ENCODE measurements around the gene PAX9. TPM values are rescaled to one million over a fixed set of nuclear protein-coding genes. Genes with fewer than 3 reads are reported as not detected.

Gene PAX9
- total and polyA plus RNA-seq, 8 donors = 0.35 to 1.4 (median 0.51) TPM

DNA sequence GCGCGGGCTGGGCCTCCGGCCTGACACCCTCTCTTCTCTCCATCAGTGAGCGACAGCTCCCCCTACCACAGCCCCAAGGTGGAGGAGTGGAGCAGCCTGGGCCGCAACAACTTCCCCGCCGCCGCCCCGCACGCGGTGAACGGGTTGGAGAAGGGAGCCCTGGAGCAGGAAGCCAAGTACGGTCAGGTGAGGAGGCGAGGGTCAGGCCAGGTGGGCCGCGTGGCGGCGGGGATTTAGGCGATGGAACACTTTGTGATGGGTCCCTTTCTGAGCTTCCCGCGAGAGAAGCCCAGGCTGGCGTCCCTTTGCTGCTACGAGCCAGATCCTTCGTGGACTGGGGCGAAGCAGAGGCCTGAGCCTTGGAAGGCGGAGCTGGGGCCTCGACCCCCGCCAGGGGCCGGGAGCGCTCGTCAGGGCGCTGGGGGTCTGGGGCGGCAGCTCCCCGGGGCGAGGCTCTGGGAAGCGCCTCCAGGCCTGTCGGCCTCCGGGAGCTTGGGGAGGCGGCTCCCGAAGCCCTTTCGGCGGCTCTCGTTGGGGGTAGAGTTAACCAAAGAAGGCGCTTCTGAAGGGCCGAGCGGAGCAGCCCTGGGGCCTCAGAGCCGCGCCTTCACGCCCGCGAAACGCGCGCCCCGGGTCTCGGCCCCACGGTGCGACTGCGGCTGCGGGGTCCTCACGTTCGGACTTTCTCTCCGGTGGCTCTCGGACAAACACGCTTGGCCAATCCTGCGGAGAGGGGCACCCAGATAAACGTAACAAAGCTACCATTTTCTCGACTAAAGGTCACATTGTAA, 5.0 kb downstream of the PAX9 start:
- Histone ChIP-seq H3K4me3 (no peak overlapping the region), H3K27me3 (peaks cover 84 to 99% of the 10 kb centered on the region in 2 donors), H3K4me1 (peaks cover 15 to 29% of the 10 kb centered on the region in 2 donors), H3K36me3 (no peaks in the 10 kb centered on the region), H3K27ac (no peak overlapping the region), H3K9me3 (no peaks in the 10 kb centered on the region)
- no peak for TF ChIP-seq CTCF (IDR thresholded peaks at IDR 0.05)
- DNase-seq (peak in 1 of 4 donors; percentile 72), ATAC-seq (no peak)
- intact Hi-C loops (cut with DNase I) = no loop called here

DNA sequence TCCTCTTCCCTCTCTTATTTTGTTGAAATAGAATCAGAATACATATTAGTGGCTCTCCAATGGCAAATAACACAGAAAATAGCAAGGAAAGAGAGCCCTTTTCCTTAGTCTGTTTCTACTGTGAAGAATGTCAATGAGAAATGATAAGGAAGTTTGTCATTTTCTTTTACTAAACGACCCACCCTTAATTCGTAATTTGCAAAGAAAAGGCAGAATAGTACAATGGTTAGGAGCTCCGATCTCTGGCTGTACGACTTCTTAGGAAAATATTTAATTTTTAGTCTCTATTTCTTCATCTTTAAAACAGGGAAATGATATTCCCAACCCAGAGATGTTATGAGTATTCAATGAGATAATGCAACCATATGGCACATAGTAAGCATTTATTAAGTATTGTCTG, 6.0 kb downstream of the PAX9 start:
- Histone ChIP-seq H3K27ac (no peak overlapping the region), H3K36me3 (no peaks in the 10 kb centered on the region), H3K27me3 (peaks cover 74 to 98% of the 10 kb centered on the region in 2 donors), H3K4me1 (peaks cover 7 to 20% of the 10 kb centered on the region in 2 donors), H3K4me3 (no peak overlapping the region), H3K9me3 (no peaks in the 10 kb centered on the region)
- DNase-seq = no peak
- ATAC-seq = no peak
- no peak for TF ChIP-seq CTCF (IDR thresholded peaks at IDR 0.05)
- intact Hi-C loops (cut with DNase I) = no loop called here

DNA sequence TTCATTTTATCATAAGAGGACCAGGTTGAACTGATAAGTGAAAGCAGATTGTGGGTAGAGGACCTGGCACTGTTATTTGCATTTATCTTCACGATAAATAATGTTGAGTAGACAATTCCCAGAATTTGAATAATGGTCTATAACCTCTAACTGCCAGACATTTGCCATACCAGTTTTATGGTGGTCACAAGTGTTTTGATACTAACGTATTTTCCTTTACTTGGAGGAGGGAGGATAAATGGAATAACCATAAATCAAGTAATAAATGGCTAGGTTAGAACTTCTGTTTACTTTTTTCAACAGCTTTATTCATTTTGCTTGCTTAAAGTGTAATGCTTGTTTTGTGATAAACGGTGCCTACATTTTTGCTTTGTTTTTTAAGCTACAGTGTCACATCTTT, 9.5 kb downstream of the PAX9 start:
- Histone ChIP-seq H3K9me3 (no peaks in the 10 kb centered on the region), H3K4me3 (no peak overlapping the region), H3K27me3 (peaks cover 39 to 96% of the 10 kb centered on the region in 2 donors), H3K27ac (no peak overlapping the region), H3K4me1 (no peaks in the 10 kb centered on the region), H3K36me3 (no peaks in the 10 kb centered on the region)
- DNase-seq (no peak), ATAC-seq (no peak)
- intact Hi-C loops (cut with DNase I) = no loop called here
- TF ChIP-seq CTCF (IDR thresholded peaks at IDR 0.05) = no peak

- peaks cover 30 to 95% of the 10 kb centered on the region in 2 donors for H3K27me3 ChIP-seq
Observed at GRCh38 chr14:36672095-36672494, 10.4 kb downstream of the PAX9 start.

More at GRCh38 chr14:36672095-36672494, 10.4 kb downstream of the PAX9 start:
- no peaks in the 10 kb centered on the region for H3K36me3 ChIP-seq
- no peak overlapping the region for H3K4me3 ChIP-seq
- no peak for DNase-seq
- H3K9me3 ChIP-seq = no peaks in the 10 kb centered on the region
- TF ChIP-seq CTCF (IDR thresholded peaks at IDR 0.05) = no peak
- ATAC-seq = no peak
- no peak overlapping the region for H3K27ac ChIP-seq
- intact Hi-C loops (cut with DNase I) = no loop called here
- H3K4me1 ChIP-seq = no peaks in the 10 kb centered on the region
